Ectodermal cell (in vitro differentiated cells): ENCODE data around the gene MAML2.

Source experiments
- H3K27ac ChIP-seq: 2 replicates; pipeline ENCODE4 v1.7.0; 2013; ENCODE audit warnings: mild to moderate bottlenecking, low read depth, low read length; ENCODE audit not compliant: insufficient read depth, poor library complexity, severe bottlenecking
- H3K27me3 ChIP-seq: 2 replicates; pipeline ENCODE4 v1.7.0; 2013; ENCODE audit warnings: mild to moderate bottlenecking, low read length; ENCODE audit not compliant: insufficient read depth, control insufficient read depth, poor library complexity, severe bottlenecking
- H3K36me3 ChIP-seq: one replicate; pipeline ENCODE4 v1.7.0; 2013; ENCODE audit warnings: low read length; ENCODE audit not compliant: control insufficient read depth, insufficient read depth
- H3K4me1 ChIP-seq: one replicate; pipeline ENCODE4 v1.7.0; 2013; ENCODE audit warnings: low read length; ENCODE audit not compliant: control insufficient read depth, insufficient read depth
- H3K4me3 ChIP-seq: 2 replicates; pipeline ENCODE4 v1.7.0; 2013; ENCODE audit warnings: low read depth, low read length, control low read depth; ENCODE audit not compliant: insufficient read depth
- H3K9me3 ChIP-seq: 2 replicates; pipeline ENCODE4 v1.7.0; 2013; ENCODE audit warnings: mild to moderate bottlenecking, low read length, moderate library complexity; ENCODE audit not compliant: control insufficient read depth
- WGBS, 2 experiments: methylation state at CpG; one replicate each; pipeline ENCODE4 v1.1.7; 2013; ENCODE audit warnings: missing lambda C conversion rate in 2 of 2; 5-methylcytosine and 5-hydroxymethylcytosine counted together

MAML2 gene

DNA sequence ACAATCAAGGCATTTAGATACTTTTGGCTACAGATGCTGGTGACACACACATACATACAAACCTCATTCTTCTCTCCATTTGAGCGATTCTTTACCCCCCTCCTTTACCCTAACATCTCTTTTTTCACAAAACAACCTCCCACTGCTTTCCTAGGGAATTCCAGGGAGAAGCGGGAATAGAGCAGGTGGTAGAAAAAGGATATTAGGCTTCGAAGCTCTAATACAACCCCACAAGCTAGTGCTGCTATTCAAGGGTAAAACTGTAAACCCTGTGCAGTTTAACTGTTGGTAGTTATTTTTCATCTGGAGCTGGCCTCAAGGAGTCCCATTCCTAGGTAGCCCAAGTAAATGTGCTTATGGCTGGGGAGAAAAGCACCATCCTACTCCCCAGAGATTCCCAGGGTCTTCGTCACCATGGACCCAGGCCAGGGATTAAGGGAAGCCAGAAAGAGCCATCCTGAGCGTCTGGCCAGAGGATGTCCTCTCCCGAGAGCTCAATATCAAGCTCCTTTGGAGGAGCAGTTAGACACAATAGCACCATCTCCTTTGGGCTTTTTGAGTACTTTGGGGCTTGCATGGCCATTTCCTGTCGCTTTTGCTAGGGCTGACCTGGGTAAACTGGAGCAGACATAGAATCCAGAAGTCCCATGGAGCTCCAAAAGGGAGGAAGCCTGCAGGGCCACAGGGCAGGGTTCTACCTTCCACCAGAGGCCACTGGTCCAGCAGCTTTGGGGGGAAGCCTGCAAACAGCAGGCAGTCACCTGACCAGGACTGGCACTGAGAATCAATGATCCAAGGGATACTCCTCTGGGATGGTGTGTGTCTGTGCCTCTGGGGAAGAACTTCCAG lies 3.1 kb downstream of the MAML2 start:
- WGBS, 2 experiments: 91 to 97% methylated on average over 7 of the region's 7 CpGs
- no peaks in the 10 kb centered on the region for H3K36me3 ChIP-seq
- H3K9me3 ChIP-seq: no peaks in the 10 kb centered on the region
- no peak overlapping the region for H3K4me3 ChIP-seq
- peaks cover 8% of the 10 kb centered on the region for H3K4me1 ChIP-seq
- peaks cover 3% of the 10 kb centered on the region for H3K27me3 ChIP-seq
- H3K27ac ChIP-seq: no peak overlapping the region

DNA sequence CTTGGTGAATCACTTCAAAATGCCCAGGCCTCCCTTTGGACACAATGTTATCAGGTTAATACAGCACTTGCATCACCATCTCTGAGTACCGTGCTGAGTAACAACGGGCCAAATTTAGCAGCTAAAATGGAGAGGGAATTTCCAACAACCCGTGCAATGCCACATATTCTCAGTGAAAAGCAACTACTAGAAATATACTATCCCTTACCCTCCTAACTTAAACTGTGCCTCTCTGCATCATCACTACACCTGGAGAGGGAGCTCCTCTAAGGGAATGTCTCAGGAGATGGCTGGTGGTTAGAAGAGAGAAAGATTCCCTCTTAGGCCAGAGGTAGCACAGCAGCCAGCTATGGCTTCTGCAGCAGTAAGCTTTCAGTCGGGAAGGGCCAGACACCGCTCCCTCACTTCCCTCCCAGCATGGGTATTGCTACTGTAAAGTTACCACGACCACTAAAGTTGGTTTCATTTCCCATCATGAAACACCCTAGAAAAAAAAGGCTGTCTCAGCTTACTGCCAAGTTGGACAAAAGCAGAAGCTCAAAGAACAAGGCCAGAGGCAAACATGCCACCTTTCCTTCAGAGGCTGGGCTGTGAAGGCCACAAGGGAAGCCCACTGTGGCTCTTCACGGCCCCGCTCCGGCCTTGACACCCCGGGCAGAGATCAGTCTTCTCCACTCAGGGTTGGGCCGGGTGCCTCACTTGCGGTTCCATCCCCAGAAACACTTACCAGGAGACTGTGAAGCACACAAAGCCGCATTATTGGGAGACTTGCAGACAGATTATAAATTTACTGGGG lies 3.9 kb downstream of the MAML2 start:
- Histone ChIP-seq H3K4me3 (no peak overlapping the region), H3K27ac (no peak overlapping the region), H3K27me3 (peaks cover 3% of the 10 kb centered on the region), H3K36me3 (no peaks in the 10 kb centered on the region), H3K4me1 (peaks cover 8% of the 10 kb centered on the region), H3K9me3 (no peaks in the 10 kb centered on the region)
- WGBS, 2 experiments: 90 to 93% methylated on average over 13 of the region's 13 CpGs

DNA sequence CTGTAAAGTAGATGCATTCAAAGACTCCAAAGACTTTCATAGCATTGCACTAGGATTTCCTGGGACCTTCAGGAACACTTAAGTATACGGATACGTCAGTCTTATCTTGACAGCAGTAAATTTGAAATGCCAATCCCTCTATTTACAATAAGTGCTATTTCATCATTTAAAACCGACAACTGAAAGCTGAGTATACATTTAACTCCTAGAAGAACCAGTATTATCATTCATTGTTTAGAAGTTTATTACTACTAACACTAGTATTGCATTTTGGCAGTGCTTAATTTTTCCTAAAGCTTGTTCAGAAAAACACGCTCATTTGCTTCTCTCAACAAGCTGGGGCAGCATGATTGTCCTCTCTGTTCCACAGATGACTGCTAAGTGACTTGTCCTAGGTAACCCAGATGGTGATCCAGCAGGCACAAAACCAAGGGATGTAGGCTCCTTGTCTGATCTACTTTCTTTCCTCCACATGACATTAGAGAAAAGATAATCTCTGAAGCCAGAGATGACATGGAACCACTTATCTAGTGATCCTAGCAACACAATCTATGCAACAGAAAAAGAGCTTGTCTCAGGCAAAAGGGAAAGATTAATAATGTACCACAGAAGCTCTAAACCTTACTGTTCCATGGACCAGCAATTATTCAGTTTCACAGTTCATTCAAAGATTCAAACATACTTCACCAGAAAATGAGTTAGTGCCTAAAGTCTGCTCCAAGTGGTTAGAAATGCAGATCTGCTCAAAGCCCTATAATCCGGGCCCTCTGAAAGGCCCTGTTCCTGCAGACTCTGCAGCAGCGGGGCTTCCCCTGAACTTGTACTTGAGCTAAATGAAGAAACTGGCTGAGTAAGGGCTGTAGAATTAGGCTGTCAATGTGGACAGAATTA lies 5.2 kb downstream of the MAML2 start:
- no peaks in the 10 kb centered on the region for H3K9me3 ChIP-seq
- WGBS, 2 experiments: 89 to 91% methylated on average over 6 of the region's 6 CpGs
- H3K27me3 ChIP-seq: peaks cover 3% of the 10 kb centered on the region
- no peak overlapping the region for H3K27ac ChIP-seq
- peaks cover 8% of the 10 kb centered on the region for H3K4me1 ChIP-seq
- H3K4me3 ChIP-seq: no peak overlapping the region
- no peaks in the 10 kb centered on the region for H3K36me3 ChIP-seq

DNA sequence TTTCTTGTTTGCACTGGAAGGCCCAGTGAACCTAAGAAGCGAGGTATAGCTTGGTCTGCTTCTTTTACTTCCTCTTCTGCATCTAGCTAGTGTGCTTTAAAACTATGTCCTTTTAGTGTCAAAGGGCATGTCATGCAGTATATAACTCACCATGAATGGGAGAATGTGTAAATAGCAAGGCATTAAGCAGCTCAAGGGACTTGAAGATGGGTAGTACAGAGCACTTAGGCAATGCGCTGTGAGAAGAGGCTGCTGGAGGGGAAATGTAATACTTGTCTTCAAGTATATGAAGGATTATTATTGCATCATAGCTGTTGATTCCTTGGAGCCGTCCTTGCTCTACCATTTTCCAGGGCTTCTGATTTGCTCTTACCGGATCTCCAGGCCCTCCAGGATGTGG lies 7.6 kb downstream of the MAML2 start:
- H3K27ac ChIP-seq: no peak overlapping the region
- WGBS, 2 experiments: 90 to 93% methylated on average over 4 of the region's 4 CpGs
- H3K4me3 ChIP-seq: no peak overlapping the region
- no peaks in the 10 kb centered on the region for H3K36me3 ChIP-seq
- no peaks in the 10 kb centered on the region for H3K9me3 ChIP-seq
- peaks cover 4% of the 10 kb centered on the region for H3K4me1 ChIP-seq
- H3K27me3 ChIP-seq: no peaks in the 10 kb centered on the region

DNA sequence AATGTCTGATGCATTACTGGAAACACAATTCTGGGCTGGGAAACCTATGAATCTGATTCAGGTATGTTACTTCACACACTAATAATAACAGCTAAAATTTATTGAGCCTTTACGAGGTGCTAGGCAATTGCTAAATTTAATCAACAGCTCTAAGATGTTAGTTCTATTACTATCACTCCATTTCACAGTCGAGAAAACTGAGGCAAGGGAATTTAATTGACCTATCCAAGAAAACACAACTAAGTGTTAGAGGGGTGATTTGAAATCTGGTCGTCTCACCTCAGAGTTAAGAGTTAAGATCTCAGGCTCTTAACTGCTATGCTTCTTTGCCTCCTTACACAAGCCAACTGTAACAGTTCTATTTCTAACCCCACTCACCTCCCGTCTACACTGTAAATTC lies 8.8 kb downstream of the MAML2 start:
- WGBS, 2 experiments: 93 to 95% methylated on average over 3 to 4 of the region's 4 CpGs
- Histone ChIP-seq H3K27me3 (no peaks in the 10 kb centered on the region), H3K36me3 (no peaks in the 10 kb centered on the region), H3K9me3 (no peaks in the 10 kb centered on the region), H3K27ac (no peak overlapping the region), H3K4me1 (peaks cover 4% of the 10 kb centered on the region), H3K4me3 (no peak overlapping the region)

DNA sequence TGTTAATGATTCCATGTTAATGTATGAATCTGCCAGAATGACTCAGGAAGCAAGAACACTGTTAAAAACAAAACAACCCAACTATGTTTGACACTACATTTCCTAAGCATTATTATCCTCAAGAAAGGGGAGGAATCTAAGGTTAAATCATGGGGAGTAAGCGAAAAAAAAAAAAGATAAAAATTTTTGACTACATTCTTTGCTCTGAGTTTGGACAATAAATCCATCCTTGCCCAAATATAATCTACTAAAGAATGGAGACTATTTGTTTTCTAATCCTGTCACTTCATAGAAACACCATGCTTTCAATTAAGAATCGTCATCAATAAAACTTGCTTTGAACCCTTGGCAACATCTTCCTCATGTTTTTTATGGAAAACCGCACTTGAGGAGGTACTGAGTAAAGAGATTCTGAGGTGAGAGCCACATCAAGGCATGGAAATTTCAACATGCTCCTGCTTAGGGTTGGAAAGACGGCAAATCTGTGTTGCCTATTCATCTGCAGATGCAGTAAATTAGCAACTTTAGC lies 9.7 kb downstream of the MAML2 start:
- H3K9me3 ChIP-seq: no peaks in the 10 kb centered on the region
- H3K4me3 ChIP-seq: no peak overlapping the region
- peaks cover 4% of the 10 kb centered on the region for H3K4me1 ChIP-seq
- H3K27ac ChIP-seq: no peak overlapping the region
- H3K36me3 ChIP-seq: no peaks in the 10 kb centered on the region
- 40 to 62% methylated on average over 3 to 4 of the region's 4 CpGs for WGBS, 2 experiments
- H3K27me3 ChIP-seq: no peaks in the 10 kb centered on the region

DNA sequence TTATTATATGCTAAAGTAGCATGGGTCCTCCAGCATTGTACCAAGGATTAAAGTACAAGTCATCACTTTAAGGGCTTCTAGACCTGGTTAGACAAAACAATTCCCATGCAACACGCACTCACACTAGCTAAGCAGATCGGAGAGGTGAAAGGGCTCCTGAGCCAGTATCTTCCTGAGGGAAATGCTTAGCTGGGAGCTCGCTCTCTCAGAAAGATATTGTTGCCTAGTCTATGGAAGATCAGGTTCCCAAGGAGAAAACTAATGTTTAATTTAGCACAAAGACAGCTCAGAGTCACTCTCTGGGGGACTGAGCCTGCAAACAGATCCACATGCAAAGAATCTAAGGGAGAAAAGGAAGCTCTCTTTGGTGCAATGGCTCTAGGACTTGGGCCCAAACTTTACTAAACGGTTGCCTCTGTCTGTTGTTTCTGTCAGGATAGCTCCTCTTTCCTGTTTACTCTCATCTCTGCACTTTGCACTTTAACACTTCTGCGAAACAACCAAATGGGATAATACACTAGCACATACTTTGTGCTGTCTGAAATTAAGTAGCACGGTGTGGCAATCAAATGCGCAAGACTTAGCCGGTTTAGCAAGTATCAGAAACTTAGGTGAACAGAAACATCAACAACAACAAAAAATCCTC lies 10.7 kb downstream of the MAML2 start:
- H3K27ac ChIP-seq: no peak overlapping the region
- no peaks in the 10 kb centered on the region for H3K36me3 ChIP-seq
- no peak overlapping the region for H3K4me3 ChIP-seq
- 78 to 82% methylated on average over 8 of the region's 8 CpGs for WGBS, 2 experiments
- H3K9me3 ChIP-seq: no peaks in the 10 kb centered on the region
- peaks cover 4% of the 10 kb centered on the region for H3K4me1 ChIP-seq
- H3K27me3 ChIP-seq: no peaks in the 10 kb centered on the region

DNA sequence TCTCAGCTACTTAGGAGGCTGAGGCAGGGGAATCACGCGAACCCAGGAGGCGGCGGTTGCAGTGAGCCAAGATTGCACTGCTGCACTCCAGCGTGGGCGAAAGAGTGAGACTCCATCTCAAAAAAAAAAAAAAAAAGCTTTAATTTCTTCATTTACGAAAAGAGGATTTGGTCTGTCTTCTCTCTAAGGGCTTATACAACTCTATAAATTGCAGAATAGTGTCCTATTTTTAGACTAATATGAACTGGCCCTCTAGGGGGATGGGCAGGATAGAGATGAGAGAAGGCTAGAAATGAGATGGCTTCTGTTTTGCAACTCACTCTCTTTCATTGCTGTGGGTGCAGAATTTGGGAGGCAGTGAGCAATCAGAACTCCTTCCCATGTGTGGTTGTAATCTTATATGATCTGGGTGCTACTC lies 11.3 kb downstream of the MAML2 start:
- Histone ChIP-seq H3K4me1 (peaks cover 4% of the 10 kb centered on the region), H3K9me3 (no peaks in the 10 kb centered on the region), H3K4me3 (no peak overlapping the region), H3K27ac (no peak overlapping the region), H3K27me3 (no peaks in the 10 kb centered on the region), H3K36me3 (no peaks in the 10 kb centered on the region)
- WGBS, 2 experiments: 96 to 99% methylated on average over 6 of the region's 7 CpGs

DNA sequence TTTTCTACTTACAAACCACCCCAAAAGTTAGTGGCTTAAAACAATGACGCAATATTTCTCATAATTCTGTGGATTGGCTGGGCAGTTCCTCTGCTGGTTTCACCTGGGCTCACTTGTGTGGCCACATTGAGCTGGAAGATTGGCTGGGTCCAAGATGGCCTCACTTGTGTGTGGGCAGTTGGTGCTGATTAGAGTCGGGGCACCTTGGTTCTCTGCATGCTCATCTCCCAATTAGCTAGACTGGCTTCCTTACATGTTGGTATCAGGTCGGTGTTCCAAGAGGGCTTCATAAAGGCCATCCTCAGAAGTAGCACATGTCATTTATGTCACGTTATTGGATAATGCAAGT lies 12.5 kb downstream of the MAML2 start:
- Histone ChIP-seq H3K4me1 (peaks cover 4% of the 10 kb centered on the region), H3K27me3 (no peaks in the 10 kb centered on the region), H3K4me3 (no peak overlapping the region), H3K9me3 (no peaks in the 10 kb centered on the region), H3K27ac (no peak overlapping the region), H3K36me3 (no peaks in the 10 kb centered on the region)
- WGBS, 2 experiments: 96 to 97% methylated on average over 4 of the region's 4 CpGs
